Measurements from ENCODE around the gene ACIN1. TPM values are rescaled to one million over a fixed set of nuclear protein-coding genes. Genes with fewer than 3 reads are reported as not detected.

Gene ACIN1
- total and polyA plus RNA-seq, 2 of the 13 experiments (the other 11 are each of a cell fraction or from before 2014, with no cell fraction given) = 165 to 183 TPM

- TF ChIP-seq ZNF75D (CRISPR knock-in tag; IDR thresholded peaks at IDR 0.05; ENCODE audit: borderline replicate concordance) (no peak), NFATC3 (CRISPR knock-in tag; IDR thresholded peaks at IDR 0.05) (peak; percentile 32; the same call in 1 of the 2 replicates), TAF15 (IDR thresholded peaks at IDR 0.05; ENCODE audit: low read depth, low read length, poor library complexity, severe bottlenecking) (peak; percentile 99), SATB2 (CRISPR knock-in tag; IDR thresholded peaks at IDR 0.05) (no peak), HNRNPL (IDR thresholded peaks at IDR 0.05; ENCODE audit: low read depth, low read length) (peak; percentile 70; the same call in 1 of the 2 replicates), PATZ1 (CRISPR knock-in tag; IDR thresholded peaks at IDR 0.05) (peak; percentile 64), ZNF354B (CRISPR knock-in tag; IDR thresholded peaks at IDR 0.05) (0 out of 2 replicates have a peak, but pooled peaks have one; percentile 28), ZMAT5 (CRISPR knock-in tag; IDR thresholded peaks at IDR 0.05; ENCODE audit: borderline replicate concordance, low read depth) (no peak), ZNF839 (CRISPR knock-in tag; IDR thresholded peaks at IDR 0.05; ENCODE audit: borderline replicate concordance) (peak; percentile 99; the same call in 1 of the 2 replicates), DZIP1 (CRISPR knock-in tag; IDR thresholded peaks at IDR 0.05) (no peak), TSC22D2 (CRISPR knock-in tag; IDR thresholded peaks at IDR 0.05; ENCODE audit: borderline replicate concordance) (peak; percentile 93; the same call in 1 of the 2 replicates), TBX3 (IDR thresholded peaks at IDR 0.05; ENCODE audit: borderline replicate concordance) (peak; percentile 23; the same call in 1 of the 2 replicates), IKZF5 (CRISPR knock-in tag; IDR thresholded peaks at IDR 0.05) (peak; percentile 95), HMGA1 (CRISPR knock-in tag; conservative IDR thresholded peaks at IDR 0.05) (no peak; the same call in 1 of the 2 replicates), HMGXB3 (CRISPR knock-in tag; IDR thresholded peaks at IDR 0.05; ENCODE audit: borderline replicate concordance) (no peak; the same call in 1 of the 2 replicates), ZNF619 (CRISPR knock-in tag; IDR thresholded peaks at IDR 0.05) (peak; percentile 96), ZSCAN30 (CRISPR knock-in tag; IDR thresholded peaks at IDR 0.05) (no peak)
Measured at GRCh38 chr14:23057757-23058653, 36.9 kb downstream of the ACIN1 start (continued).

Measured in HepG2 (cell line).